CD4-positive, alpha-beta T cell treated with Interleukin-6 for 4 hours (primary cell): Measurements from ENCODE around the gene ATP8B1.
A peak's percentile ranks its signal among the peaks of the same experiment; 100 is the strongest.
"Not testable (repeated sequence)": the region's sequence is repeated elsewhere in the genome, so short reads cannot be mapped to it uniquely, and the experiment has no call there.

Source experiments
- DNase-seq: peaks from one replicate; pipeline ENCODE4 v3.0.0-alpha.2; 2020; ENCODE audit warnings: mixed read lengths

ATP8B1 gene

DNA sequence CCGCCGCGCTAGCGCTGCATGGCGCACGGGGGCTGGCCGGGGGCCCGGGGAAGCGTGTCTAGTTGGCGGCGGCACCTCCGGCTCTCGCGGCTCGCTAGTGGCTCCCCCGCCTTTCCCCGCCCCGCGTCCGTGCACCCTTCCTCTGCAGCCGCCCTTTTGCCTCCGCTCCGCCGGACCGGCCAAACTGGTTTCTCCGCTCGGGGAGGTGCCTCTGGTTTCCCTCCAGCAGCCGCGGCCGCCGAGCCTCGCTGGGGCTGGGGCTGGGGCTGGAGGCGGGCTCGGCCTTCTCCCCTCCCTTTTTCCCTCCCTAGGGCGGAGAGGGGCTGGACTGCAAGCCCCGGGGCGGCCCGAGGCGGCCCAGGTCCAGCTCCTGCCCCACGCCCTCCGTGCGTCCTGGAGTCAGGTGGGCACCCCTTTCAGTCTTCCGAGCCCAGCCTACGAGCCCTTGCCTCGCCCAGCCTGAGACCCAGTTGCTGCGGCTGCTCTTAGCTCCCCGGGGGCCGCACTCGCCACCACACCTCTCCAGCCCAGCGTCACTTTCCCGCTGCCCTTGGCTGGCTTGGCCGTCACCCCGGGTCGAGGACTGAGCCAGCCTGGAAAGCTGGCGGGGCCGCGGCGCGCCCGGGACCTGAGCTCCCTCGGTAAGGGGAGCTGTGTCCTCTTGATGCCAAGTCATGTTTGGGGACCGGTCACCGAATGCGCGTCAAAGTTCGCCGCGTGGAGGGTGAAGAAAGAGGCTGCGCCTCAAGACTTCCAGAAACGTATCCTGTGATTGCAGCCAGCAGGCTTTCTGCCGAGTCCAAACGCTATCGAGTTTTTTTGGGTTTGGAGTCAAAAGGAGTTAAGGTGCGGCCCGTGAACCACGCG is at the start of gene ATP8B1:
Gene ATP8B1 (minus strand): TSS at position 213 of the 867 bp plus-strand sequence. CDS start 71,508 bp downstream, outside the sequence.
- DNase-seq: no peak

DNA sequence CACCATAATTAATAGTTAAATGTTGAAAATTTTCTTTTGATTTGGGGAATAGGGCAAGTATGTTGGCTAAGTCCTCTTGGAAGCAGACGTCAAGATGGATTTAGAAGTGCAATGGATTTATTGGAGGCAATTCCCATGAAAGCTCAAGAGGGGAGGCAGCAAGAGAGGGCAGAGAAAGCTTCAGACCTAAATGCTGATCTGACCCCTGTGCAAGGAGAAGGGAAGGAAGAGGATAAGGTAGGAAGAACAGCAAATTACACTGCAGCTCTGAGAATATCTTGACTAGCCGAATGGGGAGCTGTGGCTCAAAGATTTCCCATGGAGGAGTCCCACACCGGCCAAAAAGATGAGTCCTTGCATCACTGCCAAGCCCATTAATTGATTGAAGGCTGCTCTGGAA is 46.9 kb upstream of the ATP8B1 start:
- no peak for DNase-seq

DNA sequence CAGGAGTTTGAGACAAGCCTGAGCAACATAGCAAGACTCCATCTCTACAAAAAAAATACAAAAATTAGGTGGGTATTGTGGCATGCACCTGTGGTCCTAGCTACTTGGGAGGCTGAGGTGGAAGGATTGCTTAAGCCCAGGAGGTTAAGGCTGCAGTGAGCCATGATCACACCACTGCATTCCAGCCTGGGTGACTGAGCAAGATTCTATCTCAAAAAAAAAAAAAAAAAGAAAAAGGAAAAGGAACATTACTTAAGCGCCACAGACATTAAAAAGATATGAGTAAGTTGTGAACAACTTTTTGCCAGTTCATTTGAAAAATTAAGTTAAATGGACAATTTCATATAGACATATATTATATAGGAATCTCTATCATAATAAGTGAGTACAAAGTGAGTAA is 45.3 kb upstream of the ATP8B1 start:
- not testable (repeated sequence) for DNase-seq

- DNase-seq: not testable (repeated sequence)
These were observed 44.3 kb upstream of the ATP8B1 start for GRCh38 chr18:57847431-57847830.

DNA sequence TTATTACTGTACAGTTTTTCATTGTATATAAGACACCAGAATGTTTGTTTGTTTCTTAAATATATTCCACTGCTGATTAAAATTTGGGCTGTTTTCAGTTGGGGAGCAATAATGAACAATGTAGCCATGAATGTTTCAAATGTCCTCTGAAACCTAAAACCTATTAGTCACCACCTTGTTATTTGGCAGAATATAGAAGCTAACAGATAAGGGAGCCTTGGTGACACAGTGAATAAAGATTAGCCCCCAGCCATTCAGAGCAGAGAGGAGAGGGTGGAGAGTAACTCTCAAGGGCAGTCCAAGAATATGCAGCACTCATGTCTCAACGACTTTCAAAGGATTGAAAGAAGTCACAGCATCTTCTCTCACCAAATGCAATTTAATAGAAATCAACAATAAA is 43.1 kb upstream of the ATP8B1 start:
- no peak for DNase-seq

DNA sequence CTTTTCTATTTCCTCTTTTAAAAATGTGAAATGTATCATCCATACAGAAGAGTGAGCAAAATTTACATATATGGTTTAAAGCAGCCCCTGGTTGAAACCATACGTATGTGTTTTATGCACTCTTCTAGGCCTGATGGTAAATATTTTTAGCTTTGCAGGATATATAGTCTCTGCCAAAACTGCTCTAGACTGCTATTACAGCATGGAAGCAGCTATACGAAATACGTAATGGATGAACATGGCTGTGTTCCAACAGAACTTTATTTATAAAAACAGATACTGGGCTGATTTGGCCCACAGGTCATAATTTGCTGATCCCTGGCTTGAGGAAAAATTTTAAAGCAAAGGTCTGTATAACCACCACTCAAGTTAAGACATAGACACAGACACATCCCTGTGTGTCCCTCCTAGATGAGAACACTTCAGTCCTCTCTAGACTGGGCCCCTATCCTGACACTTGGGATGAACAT is 42.5 kb upstream of the ATP8B1 start:
- DNase-seq: no peak

DNA sequence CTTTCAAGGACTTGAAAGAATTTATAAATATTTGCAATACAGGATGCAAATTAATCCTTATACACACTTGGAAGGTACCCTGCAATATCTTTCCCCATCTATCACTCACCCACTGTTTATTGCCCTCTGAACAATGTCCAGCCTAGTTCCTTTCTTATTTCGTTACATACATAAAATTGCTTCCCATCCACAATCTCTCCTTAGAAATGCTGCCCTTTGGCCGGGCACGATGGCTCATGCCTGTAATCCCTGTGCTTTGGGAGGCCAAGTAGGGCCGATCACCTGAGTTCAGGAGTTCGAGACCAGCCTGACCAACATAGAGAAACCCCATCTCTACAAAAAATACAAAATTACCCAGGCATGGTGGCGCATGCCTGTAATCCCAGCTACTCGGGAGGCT is 41.2 kb upstream of the ATP8B1 start:
- no peak for DNase-seq

DNA sequence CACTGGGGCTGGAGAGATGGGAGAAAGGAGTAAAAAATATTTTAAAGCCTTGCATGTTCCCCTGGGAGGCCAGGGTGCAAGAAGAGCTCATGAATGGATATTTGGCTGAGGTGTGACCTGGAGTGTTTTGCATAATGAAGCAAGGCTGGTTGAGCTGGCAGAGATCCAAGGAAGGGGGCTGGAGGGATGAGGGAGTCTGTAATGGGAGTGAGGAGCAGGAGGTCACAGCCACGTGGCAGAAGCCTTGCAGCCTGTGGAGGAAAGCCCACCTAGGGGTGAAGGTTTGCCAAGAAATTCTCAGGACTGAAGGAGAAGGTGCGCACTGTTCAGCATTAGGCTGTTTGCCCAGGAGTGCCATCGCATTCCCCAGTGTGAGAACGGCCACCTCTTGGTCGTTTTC is 40.3 kb upstream of the ATP8B1 start:
- DNase-seq: no peak

DNA sequence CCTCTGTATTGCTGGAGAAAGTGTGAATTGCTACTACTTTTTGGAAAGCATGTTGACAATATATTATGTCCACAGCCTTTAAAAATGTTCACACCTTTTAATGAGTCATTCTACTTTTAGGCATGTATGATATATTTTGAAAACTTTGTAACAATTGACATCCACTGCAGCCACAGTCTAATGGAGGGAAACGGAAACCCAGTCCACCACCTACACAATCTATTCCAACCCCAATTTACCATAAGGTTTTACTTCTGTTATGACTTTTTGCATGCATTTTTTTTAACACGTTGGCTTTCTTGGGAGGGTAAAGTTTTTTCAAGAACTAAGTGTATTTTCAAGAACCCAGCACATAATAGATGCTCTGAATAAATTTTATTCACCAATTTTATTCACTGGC is 38.5 kb upstream of the ATP8B1 start:
- no peak for DNase-seq

DNA sequence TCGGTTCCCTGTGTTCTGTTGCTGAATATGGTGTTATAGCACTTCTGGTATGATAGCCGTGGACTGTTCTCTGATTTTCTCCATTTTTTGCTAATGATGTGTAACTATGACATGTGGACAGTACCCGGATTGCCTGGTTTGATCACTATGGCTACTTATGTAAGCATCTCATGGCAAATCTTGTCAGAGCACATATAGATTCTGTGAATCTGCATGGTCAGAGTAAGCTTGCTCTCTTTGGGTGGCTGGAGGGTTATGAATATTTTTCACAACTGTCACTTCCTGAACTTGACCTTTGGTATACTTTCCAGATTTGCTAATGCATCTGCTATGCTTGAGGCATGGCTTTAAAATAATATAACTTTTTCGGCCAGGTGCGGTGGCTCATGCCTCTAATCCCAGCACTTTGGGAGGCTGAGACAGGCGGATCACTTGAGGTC is 36.8 kb upstream of the ATP8B1 start:
- no peak for DNase-seq

- no peak for DNase-seq
These were observed 34.9 kb upstream of the ATP8B1 start for GRCh38 chr18:57837917-57838548.

DNA sequence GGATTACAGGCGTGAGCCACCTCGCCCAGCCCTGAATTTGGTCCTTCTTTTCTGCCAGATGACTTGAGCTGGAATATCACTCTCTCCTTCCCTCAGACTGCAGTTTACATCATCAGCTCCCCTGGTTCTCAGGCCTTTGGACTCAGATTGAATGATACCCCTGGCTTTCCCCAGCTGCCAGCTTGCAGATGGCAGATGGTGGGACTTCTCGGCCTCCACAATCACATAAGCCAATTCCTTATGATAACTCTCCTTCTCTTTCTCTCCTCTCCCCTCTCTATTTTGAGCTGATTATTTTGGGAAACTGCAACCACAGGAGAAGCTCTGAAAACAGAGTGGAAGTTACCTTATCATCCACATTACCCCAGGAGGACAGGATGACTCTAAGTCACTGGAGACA is 33.4 kb upstream of the ATP8B1 start:
- DNase-seq: no peak

DNA sequence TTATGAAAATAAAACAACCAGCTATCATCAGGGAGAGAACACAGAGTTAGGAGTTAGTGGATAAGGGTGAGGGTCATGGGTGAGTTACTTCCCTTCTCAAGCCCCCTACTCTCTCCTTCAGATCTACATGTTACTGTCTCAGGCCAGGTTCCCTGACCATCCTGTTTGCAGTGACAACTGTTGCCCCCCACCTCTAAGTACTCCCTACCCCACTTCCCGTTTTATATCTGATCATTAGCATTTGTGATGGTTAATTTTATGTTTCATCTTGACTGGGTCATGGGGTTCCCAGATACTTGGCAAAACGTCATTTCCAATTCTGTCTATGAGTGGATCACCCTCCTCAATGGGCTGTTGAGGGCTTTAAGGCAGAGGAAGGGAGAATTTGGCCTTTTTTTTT is 32.8 kb upstream of the ATP8B1 start:
- no peak for DNase-seq

GRCh38 chr18:57834616-57835015 is 31.5 kb upstream of the ATP8B1 start:
- DNase-seq: no peak

DNA sequence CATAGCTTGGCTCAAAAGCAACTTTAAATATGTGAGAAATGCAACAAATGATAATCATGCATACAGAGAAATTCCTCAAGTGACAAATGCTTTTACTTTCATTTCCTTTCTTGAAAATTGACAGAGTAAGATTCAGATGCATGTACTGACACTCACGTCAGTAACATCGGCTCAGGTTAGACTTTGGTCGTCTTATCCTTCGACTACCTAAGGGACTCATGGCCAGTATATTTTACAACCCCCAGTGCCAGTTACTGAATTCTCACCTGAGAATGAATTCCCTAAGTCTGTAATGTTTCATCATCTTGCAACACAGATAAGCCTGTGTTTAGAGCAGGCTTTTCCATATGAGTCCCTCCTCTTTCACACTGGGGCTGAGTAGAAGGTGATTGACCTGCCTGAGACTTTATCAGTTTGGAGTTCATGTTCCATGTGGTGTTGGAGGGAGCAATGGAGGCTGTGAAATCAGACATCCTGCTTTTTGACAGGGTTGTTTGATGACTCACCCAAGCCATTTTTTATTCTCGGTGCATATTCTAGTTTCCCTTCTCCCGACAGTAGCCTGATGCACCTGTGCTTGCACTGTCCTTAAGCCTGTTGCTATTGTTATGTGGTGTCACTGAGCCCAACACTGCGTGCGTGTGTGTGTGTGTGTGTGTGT is 30.5 kb upstream of the ATP8B1 start:
- peak; percentile 8 for DNase-seq

DNA sequence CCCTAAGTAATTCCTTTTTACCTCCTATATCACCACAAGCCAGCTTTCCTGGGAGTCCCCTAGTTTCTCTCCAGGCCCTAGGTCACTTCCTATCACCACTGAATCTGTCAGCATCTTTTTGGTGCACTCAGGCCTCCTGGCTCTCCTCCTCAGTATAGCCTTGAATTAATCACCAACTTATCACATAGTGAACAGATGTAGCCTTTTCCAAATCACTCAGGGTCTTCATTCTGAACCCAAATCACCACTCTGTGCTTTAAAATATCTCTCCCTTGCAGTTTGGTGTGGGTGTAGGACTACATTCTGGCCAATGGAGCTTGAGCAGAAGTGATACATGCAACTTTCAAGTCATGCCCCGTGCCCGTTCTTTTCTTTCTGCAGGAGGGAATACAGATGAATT is 29.6 kb upstream of the ATP8B1 start:
- DNase-seq: no peak

- DNase-seq: no peak
These were observed 28.7 kb upstream of the ATP8B1 start for GRCh38 chr18:57831597-57832377.

DNA sequence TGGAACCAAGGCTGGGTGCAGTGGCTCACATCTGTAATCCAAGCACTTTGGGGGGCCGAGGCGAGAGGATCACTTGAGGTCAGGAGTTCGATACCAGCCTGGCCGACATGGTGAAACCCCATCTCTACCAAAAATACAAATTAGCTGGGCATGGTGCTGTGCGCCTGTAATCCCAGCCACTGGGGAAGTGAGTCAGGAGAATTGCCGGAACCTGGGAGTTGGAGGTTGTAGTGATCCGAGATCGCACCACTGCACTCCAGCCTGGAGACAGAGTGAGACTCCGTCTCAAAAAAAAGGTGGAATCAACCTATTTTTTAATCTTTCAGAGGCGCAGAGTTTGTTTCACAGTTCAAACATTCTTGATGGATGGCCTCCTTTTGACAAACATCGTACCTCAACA is 24.5 kb upstream of the ATP8B1 start:
- no peak for DNase-seq

- DNase-seq: no peak
These were observed 23.1 kb upstream of the ATP8B1 start for GRCh38 chr18:57826252-57826651.

GRCh38 chr18:57820583-57820982 is 17.5 kb upstream of the ATP8B1 start:
- DNase-seq: not testable (repeated sequence)

DNA sequence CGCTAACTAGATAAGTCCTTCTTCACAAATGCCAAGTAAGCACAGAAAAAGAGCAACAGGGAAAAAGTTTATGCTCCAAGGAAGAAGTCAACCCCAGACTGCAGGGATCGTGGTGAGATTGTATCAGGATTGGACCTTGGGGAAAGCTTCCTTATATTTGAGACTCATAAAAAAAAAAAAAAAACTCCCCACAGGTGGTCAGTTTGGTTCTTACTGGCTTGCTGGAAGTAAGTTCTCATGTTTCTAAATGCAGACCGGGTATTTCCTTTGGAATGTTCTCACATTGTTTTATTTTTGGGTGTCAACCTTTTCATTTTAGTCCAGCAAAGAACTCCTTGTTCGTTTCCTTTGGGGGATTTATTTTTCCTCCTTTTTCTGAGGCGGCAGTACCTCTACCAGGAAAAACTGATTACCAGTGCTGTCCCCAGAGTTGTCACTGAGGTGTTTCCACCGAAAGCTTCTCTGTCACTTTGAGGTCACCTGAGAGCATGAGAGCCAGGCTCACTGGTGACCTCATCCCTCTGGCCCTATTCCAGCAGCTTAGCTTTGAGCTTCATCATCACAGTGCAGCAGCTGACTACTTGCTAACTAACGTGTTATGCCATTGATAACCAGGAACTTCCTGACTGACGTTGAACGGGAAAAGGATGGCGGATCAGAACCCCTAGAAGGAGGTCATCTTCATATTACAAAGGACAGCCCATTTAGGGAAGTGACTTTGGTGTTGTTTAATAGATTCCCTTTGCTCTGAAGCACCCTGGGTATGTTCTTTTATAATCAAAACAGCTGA is 16.8 kb upstream of the ATP8B1 start:
- DNase-seq: no peak

- DNase-seq: no peak
These were observed 16.0 kb upstream of the ATP8B1 start for GRCh38 chr18:57819119-57819518.
